Activated CD8-positive, alpha-beta memory T cell treated with anti-CD3 and anti-CD28 coated beads, Interleukin-2, amount 50 U/mL, for 24 hours (primary cell): ENCODE data around the gene MYO10.

Experiments
- DNase-seq: peaks from one replicate; pipeline ENCODE4 v3.0.0-alpha.2; 2020; ENCODE audit errors: extremely low read depth

The MYO10 gene

GRCh38 chr5:16617274-16617968, 318.7 kb downstream of the MYO10 start:
- DNase-seq: no peak

DNA sequence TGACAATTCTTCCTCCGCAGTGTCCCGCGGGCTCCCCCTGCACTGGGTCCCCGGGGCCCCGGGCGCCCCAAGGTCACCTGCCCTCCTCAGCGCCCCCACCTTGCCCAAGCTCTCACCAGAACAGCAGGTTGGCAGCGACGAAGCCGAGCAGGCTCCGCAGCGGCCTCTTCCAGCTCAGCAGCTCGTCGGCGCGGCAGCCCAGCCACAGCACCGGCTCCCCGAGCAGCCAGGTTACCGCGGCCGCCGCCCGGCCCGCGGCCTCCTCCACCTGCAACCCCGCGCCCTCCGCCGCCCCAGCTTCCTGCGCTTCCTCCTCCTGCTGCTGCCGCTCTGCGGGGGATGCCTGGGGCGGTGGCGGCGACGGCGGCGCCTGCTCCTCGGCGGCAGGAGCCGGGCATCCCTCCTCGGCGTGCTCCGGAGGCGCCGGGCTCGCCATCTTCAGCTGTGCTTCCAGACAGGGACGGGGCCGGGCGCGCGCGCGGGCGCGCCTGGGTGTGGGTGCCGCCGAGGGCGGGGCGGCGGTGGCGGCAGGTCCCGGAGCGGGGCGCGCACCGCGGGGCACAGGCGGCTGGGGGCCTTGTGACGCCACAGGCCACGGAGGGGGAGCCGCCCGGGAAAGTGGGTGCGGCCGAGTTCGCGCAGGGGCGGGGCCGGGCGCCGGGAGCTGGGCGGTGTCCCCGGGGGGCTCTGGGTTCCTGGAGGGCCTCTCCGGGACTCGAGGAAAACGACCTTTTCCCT, 319.4 kb downstream of the MYO10 start, which contains the start of gene RETREG1:
RETREG1 (minus strand) TSS at position 462 of the 738 bp plus-strand sequence; CDS start at position 436, 26 bp downstream.
- DNase-seq: no peak

GRCh38 chr5:16615741-16616535, 320.1 kb downstream of the MYO10 start:
- no peak for DNase-seq

GRCh38 chr5:16612007-16612406, 324.1 kb downstream of the MYO10 start:
- DNase-seq: no peak
